Measurements from ENCODE around the gene BMF. TPM values are rescaled to one million over a fixed set of nuclear protein-coding genes. Genes with fewer than 3 reads are reported as not detected.
A peak's percentile ranks its signal among the peaks of the same experiment; 100 is the strongest.

Gene BMF
- total and polyA plus RNA-seq, 2 of the 4 experiments (the other 2 are of a cell fraction), result 2.4 to 2.9 TPM

GRCh38 chr15:40097096-40097967 is 11.3 kb downstream of the BMF start:
- ChIA-PET POLR2A (ENCODE audit: unreplicated experiment) (interaction anchor here (0.7 kb wide), 1 partner anchor 38 kb away, joined by 3 read pairs; no protein-coding TSS in a partner anchor), CTCF (interaction anchor here (0.5 to 2.6 kb wide), 7 partner anchors 7 to 505 kb away, joined by 3 to 8 read pairs (median 3); no protein-coding TSS in a partner anchor)
- intact Hi-C loops (cut with micrococcal nuclease) (no loop called here), dilution Hi-C loops (cut with HindIII; ENCODE audit: low sequenced_read_pairs, unreplicated experiment) (no loop called here), in situ Hi-C loops (cut with MboI; ENCODE audit: low sequenced_read_pairs) (no loop called here)
- DNase-seq, result no peak
- H3K4me2 ChIP-seq (ENCODE audit: low read depth, low read length), result no peak overlapping the region
- peak overlapping the region; percentile 86 for H3K27ac ChIP-seq (ENCODE audit: insufficient read depth, low read length)
- no peaks in the 10 kb centered on the region for H3K9me3 ChIP-seq (ENCODE audit: control insufficient read depth, insufficient read depth, low read length)
- peak overlapping the region; percentile 93 for H3K14ac ChIP-seq (replicated peaks; ENCODE audit: low read depth, low read length)
- peaks cover 61% of the 10 kb centered on the region for H3K4me1 ChIP-seq (ENCODE audit: control insufficient read depth, insufficient read depth, low read length)
- peak overlapping the region; percentile 90 for H3K18ac ChIP-seq (ENCODE audit: low read depth, low read length)
- peak overlapping the region; percentile 99 for H2AK5ac ChIP-seq (ENCODE audit: low read depth, low read length)
- peak overlapping the region; percentile 99 for H3K23ac ChIP-seq (ENCODE audit: low read depth, low read length)
- peak overlapping the region; percentile 26; the same call in 1 of the 2 replicates for H3K56ac ChIP-seq (ENCODE audit: extremely low read depth, insufficient read depth, low read length)
- peak overlapping the region; percentile 99 for H3K4ac ChIP-seq (ENCODE audit: low read depth, low read length)
- peak overlapping the region; percentile 73 for H2AFZ ChIP-seq (replicated peaks; ENCODE audit: low read length, poor library complexity)
- 95% methylated on average over 8 of the region's 10 CpGs; no CpG with 5 or more reads in 1 of the 2 experiments for WGBS, 2 experiments (ENCODE audit: extremely low coverage in 2 of 2, insufficient read length in 1 of 2)
- no peak overlapping the region for H3K4me3 ChIP-seq (ENCODE audit: insufficient read depth, low read depth, low read length)
- H2BK120ac ChIP-seq (ENCODE audit: low read depth, low read length), result peak overlapping the region; percentile 99
- BruUV-seq (replicated peaks), result no TSS peak
- no peaks in the 10 kb centered on the region for H3K27me3 ChIP-seq (ENCODE audit: control insufficient read depth, insufficient read depth, low read length)
- H3K9ac ChIP-seq (ENCODE audit: low read depth, low read length), result 0 out of 2 replicates have a peak overlapping the region, but pooled peaks have one; percentile 17
- peaks cover 7 to 77% of the 10 kb centered on the region in 2 experiments; a peak in 3 of 4 replicates for H3K79me1 ChIP-seq (ENCODE audit: low read depth in 1 of 2, low read length in 2 of 2)
- TF ChIP-seq CEBPB (IDR thresholded peaks at IDR 0.05; ENCODE audit: low read depth, low read length) (peak; percentile 57), FOS (IDR thresholded peaks at IDR 0.05; ENCODE audit: low read depth, low read length) (no peak), MAFK (IDR thresholded peaks at IDR 0.05; ENCODE audit: low read depth, low read length) (peak; percentile 49)
- H4K91ac ChIP-seq (ENCODE audit: insufficient read depth, low read depth, low read length), result peak overlapping the region; percentile 97
- peak overlapping the region; percentile 31 for H2AK9ac ChIP-seq (replicated peaks; ENCODE audit: low read depth, low read length, poor library complexity)
- peaks cover 64% of the 10 kb centered on the region for H3K9me1 ChIP-seq (ENCODE audit: insufficient read depth, low read length)
- peak overlapping the region; percentile 68 to 95; a peak in 3 of 4 replicates for H4K8ac ChIP-seq (ENCODE audit: low read depth in 2 of 2, low read length in 2 of 2)
- ATAC-seq (ENCODE audit: low read depth), result no peak
- H2BK20ac ChIP-seq (ENCODE audit: low read depth, low read length), result peak overlapping the region; percentile 99
- H3K36me3 ChIP-seq (ENCODE audit: control insufficient read depth, insufficient read depth, low read length), result no peaks in the 10 kb centered on the region; the same call in 1 of the 2 replicates
- no peaks in the 10 kb centered on the region for H4K20me1 ChIP-seq (ENCODE audit: insufficient read depth, low read length)
- peak overlapping the region; percentile 95; the same call in 2 of the 3 replicates for H2BK15ac ChIP-seq (ENCODE audit: low read depth, low read length)
- H4K5ac ChIP-seq (ENCODE audit: low read depth, low read length), result peak overlapping the region; percentile 76
- H2BK5ac ChIP-seq (ENCODE audit: low read depth, low read length, poor library complexity, severe bottlenecking), result peak overlapping the region; percentile 87
